GM12878 (cell line): ENCODE data around the gene TMEM198. TPM values are rescaled to one million over a fixed set of nuclear protein-coding genes. Genes with fewer than 3 reads are reported as not detected.

Experiments used
- ATAC-seq: fragments of 200-7000 bp; cut with Tn5 transposase; 3 replicates; pipeline ENCODE4 v1.9.1; 2020; ENCODE audit warnings: mild to moderate bottlenecking, moderate library complexity
- BruUV-seq: library from RNA; stranded (reverse); fragments of 400-500 nt; replicated peaks from 2 replicates; lab custom pipeline; 2021; lab: Mats Ljungman, UMichigan
- CTCF ChIA-PET: fragments of 300-600 bp; sonication (Branson Sonifier 250); formaldehyde crosslinking; extraction: SDS; loops from one replicate; lab custom pipeline; 2021; ENCODE audit warnings: inconsistent platforms; lab: Yijun Ruan, JAX
- POLR2A ChIA-PET: fragments of 350-600 bp; formaldehyde crosslinking; extraction: SDS; loops from one replicate; lab custom pipeline; 2021; ENCODE audit warnings: inconsistent platforms; lab: Charles Lee
- RAD21 ChIA-PET: fragments of 300-600 bp; sonication (Branson Sonifier 250); formaldehyde crosslinking; loops from one replicate; lab custom pipeline; 2023; ENCODE audit warnings: antibody characterized with exemption; ENCODE audit not compliant: unreplicated experiment; lab: Charles Lee
- SMC1A ChIA-PET: fragments of 300-600 bp; sonication (Branson Sonifier 250); formaldehyde crosslinking; loops from one replicate; lab custom pipeline; 2023; ENCODE audit not compliant: unreplicated experiment, uncharacterized antibody; lab: Charles Lee
- DNase-seq: peaks from one replicate; pipeline ENCODE4 v3.0.0-alpha.2; 2011; ENCODE audit warnings: low read depth, low spot score
- FAIRE-seq: peaks from 3 replicates; lab custom pipeline; 2011; peaks lifted over from hg19 to GRCh38; lab: Jason Lieb, UNC
- H2AFZ ChIP-seq: 2 replicates; pipeline ENCODE4 v1.6.0; 2011; ENCODE audit warnings: low read depth, low read length, control low read depth; ENCODE audit not compliant: control insufficient read depth
- H3K27ac ChIP-seq: 2 replicates; pipeline ENCODE4 v1.5.1; 2011; ENCODE audit warnings: control low read depth; ENCODE audit not compliant: control insufficient read depth, insufficient read depth
- H3K27me3 ChIP-seq, 2 experiments: replicated peaks in 1 of 2; 2 replicates each; pipeline versions ENCODE4 v1.6.0 to v1.6.1; 2011; ENCODE audit warnings: low read length in 1 of 2; ENCODE audit not compliant: control insufficient read depth in 2 of 2, insufficient read depth in 2 of 2
- H3K36me3 ChIP-seq, 2 experiments: 2 replicates each; pipeline ENCODE4 v1.5.1; 2011; ENCODE audit warnings: low read length in 1 of 2; ENCODE audit not compliant: control insufficient read depth in 2 of 2, insufficient read depth in 2 of 2
- H3K4me1 ChIP-seq: 2 replicates; pipeline ENCODE4 v1.6.1; 2011; ENCODE audit warnings: mild to moderate bottlenecking, low read length, moderate library complexity, mixed read lengths; ENCODE audit not compliant: control insufficient read depth, insufficient read depth
- H3K4me2 ChIP-seq: 2 replicates; pipeline ENCODE4 v1.6.0; 2011; ENCODE audit warnings: control low read depth; ENCODE audit not compliant: control insufficient read depth, insufficient read depth
- H3K4me3 ChIP-seq: fragments of 200-600 bp; sonication (generic); 2 replicates; pipeline ENCODE4 v1.5.1; 2016
- H3K79me2 ChIP-seq: 2 replicates; pipeline ENCODE4 v1.6.0; 2011; ENCODE audit warnings: low read length; ENCODE audit not compliant: control insufficient read depth, insufficient read depth
- H3K9ac ChIP-seq: 2 replicates; pipeline ENCODE4 v1.8.0; 2011; ENCODE audit warnings: low read length, control low read depth, mixed read lengths; ENCODE audit not compliant: control insufficient read depth, insufficient read depth
- H3K9me3 ChIP-seq: replicated peaks from 3 replicates; pipeline ENCODE4 v1.5.1; 2011; ENCODE audit warnings: mild to moderate bottlenecking, low read length; ENCODE audit not compliant: control insufficient read depth, insufficient read depth
- H4K20me1 ChIP-seq: 2 replicates; pipeline ENCODE4 v1.6.0; 2011; ENCODE audit not compliant: control insufficient read depth, insufficient read depth
- FOS ChIP-seq: IDR thresholded peaks from 3 replicates; pipeline ENCODE4 v1.6.1; 2011; ENCODE audit warnings: borderline replicate concordance; ENCODE audit not compliant: insufficient read length; ENCODE audit errors: extremely low read depth
- PML ChIP-seq: IDR thresholded peaks from 2 replicates; pipeline ENCODE4 v1.6.1; 2012; ENCODE audit warnings: low read length, inconsistent platforms
- ZNF217 ChIP-seq: fragments of 450-650 bp; IDR thresholded peaks from 2 replicates; pipeline ENCODE4 v1.6.1; 2017; ENCODE audit warnings: antibody characterized with exemption, mild to moderate bottlenecking
- whole genome bisulfite sequencing: methylation state at CpG from one replicate; pipeline ENCODE4 v1.1.6; 2016; ENCODE audit warnings: low lambda C conversion rate; ENCODE audit not compliant: insufficient replicate concordance, insufficient coverage; ENCODE audit errors: missing lambda C conversion rate; 5-methylcytosine and 5-hydroxymethylcytosine counted together
- in situ Hi-C: fragments of 300-500 bp; cut with MboI; formaldehyde crosslinking; loops from 9 replicates; pipeline ENCODE4 v1.14.3; 2018; ENCODE audit warnings: mixed read lengths
- intact Hi-C: fragments of 100-400 bp; cut with micrococcal nuclease; formaldehyde crosslinking; loops from one replicate; pipeline ENCODE4 v1.14.2; 2022; ENCODE audit not compliant: unreplicated experiment
- polyA plus RNA-seq, 11 experiments: library from polyadenylated mRNA; depleted of rRNA in 4 of 11; unstranded in 6 of 11; stranded (reverse) in 5 of 11; fragments of >200 nt; fragmentation: Nextera tagmentation in 4 of 11; fragmentation: Illumina TruSeq in 1 of 11; extraction: Ambion mirVana in 4 of 11; extraction: Trizol in 1 of 11; gene quantifications; 1 replicate in 1 of 11; 2 replicates in 10 of 11; pipeline versions ENCODE4 v1.2.1 to v1.2.3, GENCODE V29; 2011 to 2016; ENCODE audit warnings: inconsistent platforms in 2 of 11, missing spikeins in 2 of 11, low read depth in 1 of 11
- total RNA-seq, 4 experiments: library from RNA; depleted of rRNA in 3 of 4; stranded (reverse); fragments of >200 nt in 3 of 4; fragmentation: Illumina TruSeq in 1 of 4; extraction: Trizol in 1 of 4; gene quantifications; 2 replicates each; pipeline versions ENCODE4 v1.2.1 to v1.2.3, GENCODE V29; 2013 to 2021
- TF ChIP-seq, protein P1 (sequence below): IDR thresholded peaks from 2 replicates; pipeline ENCODE4 v1.6.1; 2011; ENCODE audit warnings: borderline replicate concordance, low read depth, mild to moderate bottlenecking, moderate library complexity, low read length; ENCODE audit not compliant: insufficient read depth, poor library complexity, severe bottlenecking
- TF ChIP-seq, protein P2 (sequence below): fragments of 450-650 bp; formaldehyde crosslinking; IDR thresholded peaks from 2 replicates; pipeline ENCODE4 v1.4.0; 2022; ENCODE audit warnings: mild to moderate bottlenecking, moderate library complexity

Gene TMEM198
- total and polyA plus RNA-seq, 10 of the 15 experiments (the other 5 are each of a cell fraction or from before 2014, with no cell fraction given): 0.16 to 1.2 (median 0.65) TPM; not detected in 2

GRCh38 chr2:219513787-219514186 is 30.0 kb upstream of the TMEM198 start (continued):
- TF ChIP-seq FOS: no peak
- TF ChIP-seq, protein P1, sequence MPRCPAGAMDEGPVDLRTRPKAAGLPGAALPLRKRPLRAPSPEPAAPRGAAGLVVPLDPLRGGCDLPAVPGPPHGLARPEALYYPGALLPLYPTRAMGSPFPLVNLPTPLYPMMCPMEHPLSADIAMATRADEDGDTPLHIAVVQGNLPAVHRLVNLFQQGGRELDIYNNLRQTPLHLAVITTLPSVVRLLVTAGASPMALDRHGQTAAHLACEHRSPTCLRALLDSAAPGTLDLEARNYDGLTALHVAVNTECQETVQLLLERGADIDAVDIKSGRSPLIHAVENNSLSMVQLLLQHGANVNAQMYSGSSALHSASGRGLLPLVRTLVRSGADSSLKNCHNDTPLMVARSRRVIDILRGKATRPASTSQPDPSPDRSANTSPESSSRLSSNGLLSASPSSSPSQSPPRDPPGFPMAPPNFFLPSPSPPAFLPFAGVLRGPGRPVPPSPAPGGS: no peak
- TF ChIP-seq PML: no peak
- TF ChIP-seq, protein P2, sequence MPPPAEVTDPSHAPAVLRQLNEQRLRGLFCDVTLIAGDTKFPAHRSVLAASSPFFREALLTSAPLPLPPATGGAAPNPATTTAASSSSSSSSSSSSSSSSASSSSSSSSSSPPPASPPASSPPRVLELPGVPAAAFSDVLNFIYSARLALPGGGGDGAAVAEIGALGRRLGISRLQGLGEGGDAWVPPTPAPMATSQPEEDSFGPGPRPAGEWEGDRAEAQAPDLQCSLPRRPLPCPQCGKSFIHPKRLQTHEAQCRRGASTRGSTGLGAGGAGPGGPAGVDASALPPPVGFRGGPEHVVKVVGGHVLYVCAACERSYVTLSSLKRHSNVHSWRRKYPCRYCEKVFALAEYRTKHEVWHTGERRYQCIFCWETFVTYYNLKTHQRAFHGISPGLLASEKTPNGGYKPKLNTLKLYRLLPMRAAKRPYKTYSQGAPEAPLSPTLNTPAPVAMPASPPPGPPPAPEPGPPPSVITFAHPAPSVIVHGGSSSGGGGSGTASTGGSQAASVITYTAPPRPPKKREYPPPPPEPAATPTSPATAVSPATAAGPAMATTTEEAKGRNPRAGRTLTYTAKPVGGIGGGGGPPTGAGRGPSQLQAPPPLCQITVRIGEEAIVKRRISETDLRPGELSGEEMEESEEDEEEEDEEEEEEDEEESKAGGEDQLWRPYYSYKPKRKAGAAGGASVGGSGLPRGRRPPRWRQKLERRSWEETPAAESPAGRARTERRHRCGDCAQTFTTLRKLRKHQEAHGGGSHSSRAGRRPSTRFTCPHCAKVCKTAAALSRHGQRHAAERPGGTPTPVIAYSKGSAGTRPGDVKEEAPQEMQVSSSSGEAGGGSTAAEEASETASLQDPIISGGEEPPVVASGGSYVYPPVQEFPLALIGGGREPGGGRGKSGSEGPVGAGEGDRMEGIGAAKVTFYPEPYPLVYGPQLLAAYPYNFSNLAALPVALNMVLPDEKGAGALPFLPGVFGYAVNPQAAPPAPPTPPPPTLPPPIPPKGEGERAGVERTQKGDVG: no peak

DNA sequence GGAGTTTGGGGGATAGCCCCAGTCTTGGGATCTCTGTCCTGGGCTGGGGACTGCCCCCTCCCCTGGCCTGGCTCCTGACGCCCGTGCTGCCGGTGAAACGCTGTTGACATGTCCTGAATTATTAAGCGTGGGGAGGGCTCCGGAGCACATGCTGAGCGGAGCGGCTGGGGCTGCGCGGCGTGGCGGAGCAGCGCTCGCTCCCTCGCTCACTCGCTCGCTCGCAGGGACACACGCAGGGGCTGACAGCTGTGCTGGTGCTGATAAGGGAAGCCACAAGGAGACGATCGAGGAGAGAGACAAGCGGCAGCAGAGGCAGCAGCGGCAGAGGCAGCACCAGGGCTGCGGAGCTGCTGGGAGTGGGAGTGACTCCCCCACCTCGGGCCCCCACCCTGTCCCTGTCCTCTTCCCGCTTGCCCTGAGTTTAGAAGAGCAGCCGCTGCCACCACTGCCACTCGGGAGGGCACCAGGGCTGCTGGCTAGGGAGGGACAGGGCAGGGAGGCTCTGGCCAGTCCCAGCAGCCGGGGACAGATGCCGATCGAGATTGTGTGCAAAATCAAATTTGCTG is 29.5 kb upstream of the TMEM198 start, which contains the start of gene ASIC4:
Gene ASIC4 (plus strand): TSS at position 287 of the 566 bp plus-strand sequence. CDS start 243 bp downstream, at position 530.
- no peak within 1 kb of the TSS for H3K9ac ChIP-seq
- H2AFZ ChIP-seq: no peak within 1 kb of the TSS
- H3K79me2 ChIP-seq: no peaks in the 10 kb centered on the region
- H3K4me3 ChIP-seq: no peak within 1 kb of the TSS
- CTCF ChIA-PET: interaction anchor here (1.5 kb wide), 1 partner anchor 19 kb away, joined by 5 read pairs; no protein-coding TSS in a partner anchor
- 9% methylated on average over 30 of the region's 31 CpGs for WGBS
- H3K36me3 ChIP-seq: no peaks in the 10 kb centered on the region
- H3K27ac ChIP-seq: no peak within 1 kb of the TSS
- no peaks in the 10 kb centered on the region for H4K20me1 ChIP-seq
- no peak within 1 kb of the TSS for H3K4me2 ChIP-seq
- in situ Hi-C loops: no loop called here
- RAD21 ChIA-PET: no interaction called here
- DNase-seq (no peak), FAIRE-seq (no peak), ATAC-seq (no peak)
- no TSS peak for BruUV-seq
- H3K27me3 ChIP-seq: peaks cover 15 to 17% of the 10 kb centered on the region in 2 experiments; a peak in 3 of 4 replicates
- TF ChIP-seq ZNF217: no peak
- H3K4me1 ChIP-seq: no peaks in the 10 kb centered on the region
- SMC1A ChIA-PET: no interaction called here
- H3K9me3 ChIP-seq: no peaks in the 10 kb centered on the region
- POLR2A ChIA-PET: no interaction called here
- intact Hi-C loops: no loop called here
